ENCODE measurements around the gene SLC16A2. TPM values are rescaled to one million over a fixed set of nuclear protein-coding genes. Genes with fewer than 3 reads are reported as not detected.
A peak's percentile ranks its signal among the peaks of the same experiment; 100 is the strongest.

The SLC16A2 gene
- total and polyA plus RNA-seq, 9 donors = 8.1 to 41.4 (median 24.1) TPM

DNA sequence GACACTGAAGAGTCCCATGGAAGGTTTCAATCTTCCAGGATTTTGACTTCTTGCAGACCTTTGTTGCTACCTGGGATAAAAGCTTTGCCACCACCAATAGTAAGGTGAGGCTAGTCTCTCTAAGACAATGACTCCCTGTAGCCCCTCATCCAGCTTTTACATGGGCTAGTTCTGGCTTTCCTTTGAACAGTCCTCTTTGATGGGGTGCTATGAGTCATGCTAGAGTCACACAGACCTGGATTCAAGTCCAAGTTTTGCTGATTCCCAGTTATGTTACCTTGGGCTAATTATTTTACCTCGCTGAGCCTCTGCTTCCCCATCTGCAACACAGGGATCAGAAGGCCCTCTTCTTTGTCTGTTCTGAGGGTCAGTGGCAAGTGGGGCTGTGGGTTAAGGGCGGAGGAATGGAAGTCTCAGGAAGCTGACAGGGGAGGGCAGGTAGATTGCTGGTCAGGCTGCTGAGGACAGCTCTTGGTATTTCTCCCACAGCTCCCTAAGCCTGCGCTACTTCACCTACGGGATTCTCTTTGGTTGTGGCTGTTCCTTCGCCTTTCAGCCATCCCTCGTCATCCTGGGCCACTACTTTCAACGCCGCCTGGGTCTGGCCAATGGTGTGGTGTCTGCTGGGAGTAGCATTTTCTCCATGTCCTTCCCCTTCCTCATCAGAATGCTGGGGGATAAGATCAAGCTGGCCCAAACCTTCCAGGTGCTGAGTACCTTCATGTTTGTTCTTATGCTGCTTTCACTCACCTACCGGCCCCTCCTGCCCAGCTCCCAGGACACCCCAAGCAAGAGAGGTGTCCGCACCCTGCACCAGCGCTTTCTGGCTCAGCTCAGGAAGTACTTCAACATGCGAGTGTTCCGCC lies 102.8 kb downstream of the SLC16A2 start:
- Histone ChIP-seq H3K4me1 (ENCODE audit: insufficient read depth) (no peaks in the 10 kb centered on the region), H3K27ac (no peak overlapping the region), H3K27me3 (no peaks in the 10 kb centered on the region), H3K36me3 (no peaks in the 10 kb centered on the region), H3K4me3 (no peak overlapping the region), H3K9me3 (no peaks in the 10 kb centered on the region)
- intact Hi-C loops (cut with DNase I) = no loop called here
- TF ChIP-seq EP300 (IDR thresholded peaks at IDR 0.05) (no peak), POLR2A (IDR thresholded peaks at IDR 0.05) (no peak)
- TF ChIP-seq, protein P1, sequence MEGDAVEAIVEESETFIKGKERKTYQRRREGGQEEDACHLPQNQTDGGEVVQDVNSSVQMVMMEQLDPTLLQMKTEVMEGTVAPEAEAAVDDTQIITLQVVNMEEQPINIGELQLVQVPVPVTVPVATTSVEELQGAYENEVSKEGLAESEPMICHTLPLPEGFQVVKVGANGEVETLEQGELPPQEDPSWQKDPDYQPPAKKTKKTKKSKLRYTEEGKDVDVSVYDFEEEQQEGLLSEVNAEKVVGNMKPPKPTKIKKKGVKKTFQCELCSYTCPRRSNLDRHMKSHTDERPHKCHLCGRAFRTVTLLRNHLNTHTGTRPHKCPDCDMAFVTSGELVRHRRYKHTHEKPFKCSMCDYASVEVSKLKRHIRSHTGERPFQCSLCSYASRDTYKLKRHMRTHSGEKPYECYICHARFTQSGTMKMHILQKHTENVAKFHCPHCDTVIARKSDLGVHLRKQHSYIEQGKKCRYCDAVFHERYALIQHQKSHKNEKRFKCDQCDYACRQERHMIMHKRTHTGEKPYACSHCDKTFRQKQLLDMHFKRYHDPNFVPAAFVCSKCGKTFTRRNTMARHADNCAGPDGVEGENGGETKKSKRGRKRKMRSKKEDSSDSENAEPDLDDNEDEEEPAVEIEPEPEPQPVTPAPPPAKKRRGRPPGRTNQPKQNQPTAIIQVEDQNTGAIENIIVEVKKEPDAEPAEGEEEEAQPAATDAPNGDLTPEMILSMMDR (IDR thresholded peaks at IDR 0.05) = no peak
- no peak for DNase-seq
- WGBS, 3 donors = 77 to 84% (median 79%) methylated on average over 13 of the region's 13 CpGs

DNA sequence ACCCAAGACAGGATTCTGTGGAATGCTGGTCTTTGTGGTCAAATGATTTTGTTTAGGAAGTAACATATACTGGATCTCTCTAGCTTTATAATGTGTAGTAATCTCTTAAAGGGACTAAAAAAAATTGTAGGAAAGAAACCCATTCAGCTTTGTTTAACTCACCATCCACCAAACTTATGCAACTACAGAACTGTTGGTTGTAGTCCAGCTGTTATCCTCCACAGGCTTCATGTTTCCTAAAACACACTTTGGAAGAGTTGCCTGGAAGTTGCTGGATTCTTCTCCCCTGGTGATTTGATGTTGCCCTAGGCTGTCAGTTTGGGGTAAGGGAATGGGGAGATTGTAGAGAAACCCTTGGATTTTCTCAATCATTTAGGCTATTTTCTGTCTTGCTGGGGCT lies 103.8 kb downstream of the SLC16A2 start:
- Histone ChIP-seq H3K4me1 (ENCODE audit: insufficient read depth) (no peaks in the 10 kb centered on the region), H3K4me3 (no peak overlapping the region), H3K27ac (no peak overlapping the region), H3K9me3 (no peaks in the 10 kb centered on the region), H3K36me3 (no peaks in the 10 kb centered on the region), H3K27me3 (no peaks in the 10 kb centered on the region)
- TF ChIP-seq EP300 (IDR thresholded peaks at IDR 0.05) (no peak), POLR2A (IDR thresholded peaks at IDR 0.05) (no peak)
- TF ChIP-seq, protein P1 (IDR thresholded peaks at IDR 0.05) = no peak
- intact Hi-C loops (cut with DNase I) = no loop called here
- no peak for DNase-seq

DNA sequence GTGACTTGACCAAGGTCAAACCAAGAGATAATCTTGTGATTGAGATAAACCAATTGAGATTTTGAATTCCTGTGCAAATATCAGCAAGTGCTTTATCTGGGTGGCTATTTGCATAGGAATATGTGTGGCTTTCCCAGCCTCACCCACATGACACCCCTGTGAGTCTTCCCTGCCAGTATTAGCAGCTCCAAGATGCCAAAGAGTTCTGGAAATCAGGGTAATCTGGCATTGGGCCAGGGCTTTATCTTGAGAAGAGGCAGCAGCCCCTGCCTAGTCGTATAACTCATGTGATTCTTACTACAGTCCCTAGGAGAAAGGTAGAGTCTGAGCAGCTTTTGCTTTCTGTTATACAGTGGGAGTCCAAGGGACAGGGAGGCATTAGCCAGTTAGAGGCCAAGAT lies 105.5 kb downstream of the SLC16A2 start:
- no peak for DNase-seq
- Histone ChIP-seq H3K27me3 (no peaks in the 10 kb centered on the region), H3K4me3 (no peak overlapping the region), H3K4me1 (ENCODE audit: insufficient read depth) (no peaks in the 10 kb centered on the region), H3K27ac (peak overlapping the region in 1 of 2 donors; percentile 34), H3K36me3 (no peaks in the 10 kb centered on the region), H3K9me3 (no peaks in the 10 kb centered on the region)
- intact Hi-C loops (cut with DNase I) = no loop called here
- TF ChIP-seq, protein P1 (IDR thresholded peaks at IDR 0.05) = no peak
- TF ChIP-seq POLR2A (IDR thresholded peaks at IDR 0.05) (no peak), EP300 (IDR thresholded peaks at IDR 0.05) (no peak)
- 16 to 35% (median 26%) methylated on average over 1 of the region's 1 CpG for WGBS, 3 donors

DNA sequence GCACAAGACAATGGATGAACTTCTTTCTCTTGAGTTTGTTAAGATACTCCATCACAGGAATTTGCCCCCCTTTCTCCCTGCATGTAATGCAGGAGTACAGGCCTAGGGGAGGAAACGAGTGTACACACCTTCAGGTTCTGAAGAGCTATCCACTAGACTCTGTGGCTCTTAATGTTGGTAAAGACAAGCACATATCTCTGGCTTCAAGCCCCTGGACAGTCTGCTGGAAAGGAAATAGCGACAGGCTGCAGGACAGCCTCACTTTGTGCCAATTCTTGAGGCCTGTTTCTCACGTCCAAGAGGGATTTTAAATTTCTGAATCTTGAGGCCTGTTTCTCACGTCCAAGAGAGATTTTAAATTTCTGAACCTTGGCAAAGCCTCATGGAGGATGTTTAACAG lies 106.1 kb downstream of the SLC16A2 start:
- Histone ChIP-seq H3K4me3 (no peak overlapping the region), H3K36me3 (no peaks in the 10 kb centered on the region), H3K27ac (peak overlapping the region in 1 of 2 donors; percentile 34), H3K27me3 (no peaks in the 10 kb centered on the region), H3K4me1 (ENCODE audit: insufficient read depth) (no peaks in the 10 kb centered on the region), H3K9me3 (no peaks in the 10 kb centered on the region)
- 31 to 40% (median 39%) methylated on average over 4 of the region's 4 CpGs for WGBS, 3 donors
- TF ChIP-seq EP300 (IDR thresholded peaks at IDR 0.05) (no peak), POLR2A (IDR thresholded peaks at IDR 0.05) (no peak)
- TF ChIP-seq, protein P1 (IDR thresholded peaks at IDR 0.05) = no peak
- intact Hi-C loops (cut with DNase I) = no loop called here
- no peak for DNase-seq

All from ovary (tissue), 9 donors.